Measurements from ENCODE around the gene CELA2B. TPM values are rescaled to one million over a fixed set of nuclear protein-coding genes. Genes with fewer than 3 reads are reported as not detected.

CELA2B gene
- total and polyA plus RNA-seq, 2 donors (not counting 1 experiment from before 2014, with no cell fraction given) = not detected

- H4K20me1 ChIP-seq (ENCODE audit: control insufficient read depth, extremely low read depth, insufficient read depth, low read length) = no peaks in the 10 kb centered on the region
- no peaks in the 10 kb centered on the region for H3K9me3 ChIP-seq (ENCODE audit: control insufficient read depth, insufficient read depth, low read depth, low read length)
- H3K9ac ChIP-seq (ENCODE audit: insufficient read depth, low read length) = no peak overlapping the region
- no peak for TF ChIP-seq EZH2 (IDR thresholded peaks at IDR 0.05; ENCODE audit: low read length, missing control alignments)
- TF ChIP-seq CTCF (conservative IDR thresholded peaks at IDR 0.05 in 1 of 2, IDR thresholded peaks at IDR 0.05 in 1 of 2; ENCODE audit: low read depth in 1 of 2, low read length in 2 of 2) = no peak
- peaks cover 5% of the 10 kb centered on the region for H3K36me3 ChIP-seq (ENCODE audit: control insufficient read depth, insufficient read depth, low read length)
- no peak for DNase-seq (ENCODE audit: low read depth in 2 of 2)
- H3K27me3 ChIP-seq (ENCODE audit: control insufficient read depth, insufficient read depth, low read length) = no peaks in the 10 kb centered on the region
- no peak overlapping the region for H3K27ac ChIP-seq (ENCODE audit: insufficient read depth, low read length)
- H3K4me1 ChIP-seq (ENCODE audit: control insufficient read depth, extremely low read depth, insufficient read depth, low read length) = no peaks in the 10 kb centered on the region
- no peak overlapping the region for H3K4me2 ChIP-seq (ENCODE audit: extremely low read depth, insufficient read depth, low read length)
- no peak overlapping the region for H2AFZ ChIP-seq (ENCODE audit: low read length)
- no peaks in the 10 kb centered on the region for H3K79me2 ChIP-seq (ENCODE audit: control insufficient read depth, insufficient read depth, low read length)
- H3K4me3 ChIP-seq (replicated peaks in 1 of 4; ENCODE audit: control extremely low read depth in 1 of 4, insufficient read depth in 1 of 4, low read depth in 3 of 4, low read length in 4 of 4) = no peak overlapping the region
These were observed 62.9 kb downstream of the CELA2B start for GRCh38 chr1:15538771-15539170.

- Histone ChIP-seq H2AFZ (ENCODE audit: low read length) (no peak overlapping the region), H3K4me2 (ENCODE audit: extremely low read depth, insufficient read depth, low read length) (no peak overlapping the region), H3K4me1 (ENCODE audit: control insufficient read depth, extremely low read depth, insufficient read depth, low read length) (no peaks in the 10 kb centered on the region), H3K4me3 (replicated peaks in 1 of 4; ENCODE audit: control extremely low read depth in 1 of 4, insufficient read depth in 1 of 4, low read depth in 3 of 4, low read length in 4 of 4) (no peak overlapping the region), H4K20me1 (ENCODE audit: control insufficient read depth, extremely low read depth, insufficient read depth, low read length) (no peaks in the 10 kb centered on the region), H3K27ac (ENCODE audit: insufficient read depth, low read length) (no peak overlapping the region), H3K9ac (ENCODE audit: insufficient read depth, low read length) (no peak overlapping the region), H3K9me3 (ENCODE audit: control insufficient read depth, insufficient read depth, low read depth, low read length) (no peaks in the 10 kb centered on the region), H3K36me3 (ENCODE audit: control insufficient read depth, insufficient read depth, low read length) (peaks cover 5% of the 10 kb centered on the region), H3K79me2 (ENCODE audit: control insufficient read depth, insufficient read depth, low read length) (no peaks in the 10 kb centered on the region), H3K27me3 (ENCODE audit: control insufficient read depth, insufficient read depth, low read length) (no peaks in the 10 kb centered on the region)
- no peak for TF ChIP-seq EZH2 (IDR thresholded peaks at IDR 0.05; ENCODE audit: low read length, missing control alignments)
- no peak for TF ChIP-seq CTCF (conservative IDR thresholded peaks at IDR 0.05 in 1 of 2, IDR thresholded peaks at IDR 0.05 in 1 of 2; ENCODE audit: low read depth in 1 of 2, low read length in 2 of 2)
- peak; percentile 11 to 75 for DNase-seq (ENCODE audit: low read depth in 2 of 2)
These were observed 64.3 kb downstream of the CELA2B start for GRCh38 chr1:15540186-15540585.

Other genes with a start within 250 kb of the CELA2B start
- 0.66 and 0.77 TPM in 2 replicates for gene FHAD1, start 228.9 kb upstream of the CELA2B start, total RNA-seq
- gene FHAD1, start 228.9 kb upstream of the CELA2B start, polyA plus RNA-seq = 0.09 and 0.37 TPM in 2 replicates
- gene EFHD2, start 66.2 kb upstream of the CELA2B start, total RNA-seq = 14.1 and 14.9 TPM in 2 replicates
- 23.5 and 33.7 TPM in 2 replicates for gene EFHD2, start 66.2 kb upstream of the CELA2B start, polyA plus RNA-seq
- not detected in 2 replicates for gene CTRC, start 37.7 kb upstream of the CELA2B start, total RNA-seq
- gene CTRC, start 37.7 kb upstream of the CELA2B start, polyA plus RNA-seq = not detected in 2 replicates
- not detected in 2 replicates for gene CELA2A, start 19.4 kb upstream of the CELA2B start, total RNA-seq
- gene CELA2A, start 19.4 kb upstream of the CELA2B start, polyA plus RNA-seq = not detected in 2 replicates
- gene CASP9, start 48.1 kb downstream of the CELA2B start, total RNA-seq = 4.1 and 5.6 TPM in 2 replicates
- 6.4 and 8.3 TPM in 2 replicates for gene CASP9, start 48.1 kb downstream of the CELA2B start, polyA plus RNA-seq
- 14.9 and 18.8 TPM in 2 replicates for gene DNAJC16, start 50.7 kb downstream of the CELA2B start, total RNA-seq
- 15.3 and 18.9 TPM in 2 replicates for gene DNAJC16, start 50.7 kb downstream of the CELA2B start, polyA plus RNA-seq
- gene AGMAT, start 108.9 kb downstream of the CELA2B start, total RNA-seq = 1.0 and 1.2 TPM in 2 replicates
- 0.52 and 0.53 TPM in 2 replicates for gene AGMAT, start 108.9 kb downstream of the CELA2B start, polyA plus RNA-seq
- gene DDI2, start 141.4 kb downstream of the CELA2B start, total RNA-seq = 10.8 and 11.7 TPM in 2 replicates
- gene DDI2, start 141.4 kb downstream of the CELA2B start, polyA plus RNA-seq = 6.4 and 9.3 TPM in 2 replicates
- gene PLEKHM2, start 208.2 kb downstream of the CELA2B start, total RNA-seq = 79.4 and 94.6 TPM in 2 replicates
- gene PLEKHM2, start 208.2 kb downstream of the CELA2B start, polyA plus RNA-seq = 27.3 and 32.3 TPM in 2 replicates

Data from fibroblast of lung (primary cell).